NCI-H187 (cell line): ENCODE measurements around the gene ELK1.

Experiments
- DNase-seq, 2 experiments: peaks; one replicate each; lab custom pipeline; 2025; lab: John Stamatoyannopoulos, UW

ELK1 gene

GRCh38 chrX:47645530-47645929, 4.8 kb downstream of the ELK1 start:
- no peak for DNase-seq

DNA sequence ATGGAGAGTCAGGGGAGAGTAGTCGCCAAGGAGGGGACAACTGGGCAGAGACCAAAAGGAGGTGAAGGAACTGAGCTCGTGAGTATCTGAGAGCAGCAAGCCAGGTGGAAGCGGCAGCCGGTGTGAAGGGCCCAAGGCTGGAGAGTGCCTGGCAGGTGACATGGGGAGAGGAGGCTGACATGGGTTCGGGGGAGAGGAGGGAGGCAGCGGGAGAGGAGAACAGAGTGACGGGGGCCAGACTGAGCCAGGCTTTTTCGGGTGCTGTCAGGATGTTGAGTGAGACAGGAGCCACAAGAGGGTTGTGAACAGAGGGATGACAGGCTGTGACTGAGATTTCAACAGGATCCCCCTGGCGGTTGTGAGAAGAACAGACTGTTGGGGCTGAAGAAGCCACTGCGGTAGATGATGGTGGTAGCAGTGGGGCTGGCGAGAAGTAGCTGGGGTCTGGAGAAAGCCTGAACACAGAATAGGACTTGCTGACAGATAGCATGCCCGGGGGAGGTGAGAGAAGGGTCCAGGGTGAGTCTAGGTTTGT, 5.7 kb downstream of the ELK1 start:
- DNase-seq = no peak

GRCh38 chrX:47643926-47644325, 6.4 kb downstream of the ELK1 start:
- no peak for DNase-seq

DNA sequence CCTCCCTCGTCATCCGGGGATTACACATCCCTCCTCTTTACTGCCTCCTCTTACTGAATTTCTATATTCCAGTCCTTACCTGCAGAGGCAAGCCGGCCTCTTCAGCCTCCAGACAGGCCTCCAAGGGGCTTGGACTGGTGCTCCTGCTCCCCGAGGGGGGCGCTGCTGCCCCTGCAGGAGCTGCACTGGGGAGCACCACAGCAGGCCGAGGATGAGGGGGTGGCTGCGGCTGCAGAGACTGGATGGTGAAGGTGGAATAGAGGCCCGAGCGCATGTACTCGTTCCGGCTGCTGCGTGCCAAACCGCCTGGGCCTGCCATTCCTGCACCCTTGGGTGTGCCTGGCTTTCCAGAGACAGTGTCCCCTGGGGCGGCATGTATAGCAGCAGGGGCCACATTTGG, 11.5 kb downstream of the ELK1 start:
- no peak for DNase-seq

- DNase-seq = no peak
These were observed 12.7 kb downstream of the ELK1 start for GRCh38 chrX:47637546-47638195.

DNA sequence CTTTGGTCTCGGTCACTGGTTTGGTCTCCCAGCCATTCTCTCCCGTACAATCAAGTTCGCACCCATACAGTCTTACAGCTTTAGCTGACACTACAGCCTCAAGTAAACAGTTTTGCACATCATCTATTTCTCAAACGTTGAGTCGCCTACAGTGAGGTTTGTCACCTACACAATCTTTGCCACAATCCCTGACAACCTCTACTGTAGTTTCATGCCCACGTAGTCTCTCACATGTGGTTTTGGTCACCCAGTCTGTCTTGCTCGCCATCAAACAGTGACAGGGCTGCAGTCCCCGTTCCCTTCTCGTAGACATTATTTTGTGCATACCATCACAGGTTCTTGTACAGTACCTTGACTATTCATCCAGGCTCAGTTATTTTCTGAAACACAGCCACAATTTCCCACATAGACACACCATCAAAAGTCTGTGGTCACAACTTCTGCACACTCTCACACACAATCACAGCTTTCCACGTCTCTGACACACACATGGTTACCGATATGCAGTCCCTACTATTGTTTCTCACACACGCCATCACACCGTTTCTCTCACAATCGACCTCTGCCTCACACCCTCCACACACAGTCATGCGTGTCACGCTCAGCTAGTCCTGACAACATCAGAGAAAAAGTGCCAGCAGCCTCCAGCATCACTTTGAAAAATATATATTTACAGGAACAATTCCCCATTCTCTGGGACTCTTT, 15.3 kb downstream of the ELK1 start:
- DNase-seq = no peak

- no peak for DNase-seq
These were observed 16.4 kb downstream of the ELK1 start for GRCh38 chrX:47633689-47634590.

- DNase-seq = no peak
These were observed 17.7 kb downstream of the ELK1 start for GRCh38 chrX:47632666-47633065.

- no peak for DNase-seq
These were observed 18.7 kb downstream of the ELK1 start for GRCh38 chrX:47631676-47632075.

- DNase-seq = no peak
These were observed 20.8 kb downstream of the ELK1 start, which contains the start of gene CFP for GRCh38 chrX:47629419-47630200. Gene CFP (minus strand): TSS chrX:47629930. CDS start chrX:47629844, 86 bp downstream.

DNA sequence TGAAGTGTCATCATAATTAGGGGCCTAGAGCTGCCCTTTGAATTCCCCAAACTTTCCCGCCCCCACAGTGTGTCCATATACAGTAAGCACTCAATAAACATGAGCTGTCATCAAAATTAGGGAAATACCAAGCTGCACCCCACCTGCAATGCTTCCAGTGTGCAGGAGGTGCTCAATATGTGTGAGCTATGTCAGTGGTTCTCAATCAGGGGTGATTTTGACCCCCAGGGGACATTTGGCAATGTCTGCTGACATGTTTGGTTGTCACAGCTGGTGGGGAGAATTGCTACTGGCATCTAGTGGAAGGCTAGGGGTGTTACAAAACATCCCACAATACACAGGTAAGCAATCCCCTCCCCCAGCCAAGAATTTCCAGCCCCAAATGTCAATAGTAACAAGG, 21.4 kb downstream of the ELK1 start:
- no peak for DNase-seq

DNA sequence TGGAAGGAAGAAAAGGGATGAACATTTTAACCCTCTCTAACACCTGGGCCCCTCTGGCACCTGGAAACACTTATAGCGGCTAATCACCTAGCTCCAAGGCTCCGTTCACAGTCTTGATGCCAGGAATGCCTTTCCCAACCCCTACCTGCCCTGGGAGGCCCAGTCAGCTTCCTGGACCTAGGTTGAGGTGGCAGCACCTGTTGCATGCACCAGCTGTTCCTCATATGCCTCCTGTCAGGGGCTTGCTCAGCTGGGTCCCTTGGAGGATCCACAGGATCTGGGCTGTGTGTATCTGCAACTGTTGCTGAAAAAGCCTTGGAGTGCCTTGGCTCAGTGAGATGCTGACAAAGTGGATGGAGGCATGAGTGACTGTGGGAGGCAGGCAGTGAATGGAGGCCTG, 25.0 kb downstream of the ELK1 start:
- no peak for DNase-seq

- peak; percentile 2 to 56 for DNase-seq
These were observed 26.8 kb downstream of the ELK1 start for GRCh38 chrX:47623540-47624027.

DNA sequence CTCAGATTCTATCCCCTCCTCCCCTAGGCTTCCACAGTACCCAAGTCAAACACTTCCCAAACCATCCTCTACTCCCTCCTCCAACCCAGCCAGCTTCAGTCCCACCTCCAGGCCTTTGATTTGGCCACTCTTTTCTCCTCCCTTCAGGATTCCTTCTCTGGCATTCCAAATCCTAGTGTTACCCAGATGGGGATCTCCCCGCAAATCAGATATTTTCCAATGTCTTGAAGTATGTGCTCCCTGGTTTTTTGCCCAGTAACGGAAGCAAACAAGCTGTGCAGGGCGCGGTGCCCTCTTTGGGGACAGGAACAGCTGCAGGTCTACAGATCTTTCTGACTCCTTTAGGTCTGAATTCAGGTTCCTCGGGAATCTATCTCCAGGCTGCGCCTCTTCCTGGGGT, 28.5 kb downstream of the ELK1 start:
- DNase-seq = no peak

DNA sequence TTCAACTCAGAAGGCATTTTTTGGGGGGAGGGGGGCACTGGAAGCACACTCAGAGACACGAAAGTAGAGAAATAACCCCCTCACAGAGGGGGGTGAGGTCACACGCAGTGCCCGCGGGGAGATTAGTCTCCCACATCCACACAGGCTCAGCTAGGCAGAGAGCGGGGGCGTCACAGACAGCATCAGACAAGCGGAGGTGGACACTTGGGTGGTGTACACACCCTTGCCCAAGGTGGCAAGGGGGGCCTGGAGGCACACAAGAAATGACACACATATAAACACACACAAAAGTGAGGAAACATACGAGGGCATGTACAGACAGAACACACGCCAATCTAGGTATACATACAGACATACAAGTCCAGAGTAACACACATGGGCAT, 30.1 kb downstream of the ELK1 start:
- DNase-seq = no peak

- peak; percentile 4 to 50 for DNase-seq
These were observed 30.7 kb downstream of the ELK1 start, which contains the start of gene SYN1 for GRCh38 chrX:47619486-47620302. Gene SYN1 (minus strand): TSS chrX:47619857. CDS start chrX:47619728, 129 bp downstream.

GRCh38 chrX:47618923-47619485, 31.4 kb downstream of the ELK1 start:
- no peak for DNase-seq

- DNase-seq = no peak
These were observed 35.7 kb downstream of the ELK1 start for GRCh38 chrX:47614618-47615017.

DNA sequence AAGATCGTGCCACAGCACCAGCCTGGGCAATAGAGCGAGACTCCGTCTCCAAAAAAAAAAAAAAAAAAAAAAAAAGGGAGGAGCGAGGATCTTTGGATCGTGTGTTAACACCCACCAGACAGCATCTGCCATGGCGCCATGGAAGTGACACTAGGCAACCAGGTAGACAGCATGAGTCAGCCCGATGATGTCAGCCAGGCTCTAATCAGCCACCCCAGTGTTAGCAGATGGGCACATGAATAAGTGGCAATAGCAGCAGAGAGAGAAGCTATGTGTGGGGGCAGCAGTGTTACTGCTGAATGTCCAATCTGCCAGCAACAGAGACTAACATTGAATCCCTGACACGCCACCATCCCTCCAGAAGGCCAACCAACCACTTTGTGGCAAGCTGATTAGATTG, 37.3 kb downstream of the ELK1 start:
- DNase-seq = no peak

GRCh38 chrX:47612418-47612817, 37.9 kb downstream of the ELK1 start:
- DNase-seq = no peak
